Endothelial cell of umbilical vein (primary cell): ENCODE measurements around the gene MUC2. TPM values are rescaled to one million over a fixed set of nuclear protein-coding genes. Genes with fewer than 3 reads are reported as not detected.

Experiments used
- BruUV-seq: library from RNA; stranded (reverse); fragments of 400-500 nt; replicated peaks from 2 replicates; lab custom pipeline; 2021; lab: Mats Ljungman, UMichigan
- CTCF ChIA-PET: fragments of 300-600, 350-600 bp; sonication (Branson Sonifier 250); formaldehyde crosslinking; loops from one replicate; lab custom pipeline; 2021; ENCODE audit warnings: antibody characterized with exemption, inconsistent platforms; lab: Charles Lee
- POLR2A ChIA-PET: fragments of 300-600, 350-600 bp; sonication (Branson Sonifier 250); formaldehyde crosslinking; loops from one replicate; lab custom pipeline; 2021; ENCODE audit warnings: antibody characterized with exemption, inconsistent platforms; lab: Charles Lee
- DNase-seq: peaks from one replicate; pipeline ENCODE4 v3.0.0-alpha.2; 2011; ENCODE audit warnings: low read depth, low spot score
- FAIRE-seq: peaks from 2 replicates; lab custom pipeline; 2011; peaks lifted over from hg19 to GRCh38; lab: Jason Lieb, UNC
- H2AFZ ChIP-seq: 2 replicates; pipeline ENCODE4 v1.6.0; 2012; ENCODE audit warnings: low read depth, low read length, control low read depth, inconsistent platforms
- H3K27ac ChIP-seq: 2 replicates; pipeline ENCODE4 v1.5.1; 2011; ENCODE audit warnings: low read depth, mild to moderate bottlenecking, control low read depth, low read length, moderate library complexity; ENCODE audit not compliant: insufficient read depth
- H3K27me3 ChIP-seq, 2 experiments: 2 replicates each; pipeline versions ENCODE4 v1.6.0 to v1.6.1; 2011; ENCODE audit warnings: low read length in 2 of 2, mixed read lengths in 1 of 2; ENCODE audit not compliant: control insufficient read depth in 2 of 2, insufficient read depth in 2 of 2
- H3K36me3 ChIP-seq, 2 experiments: 2 replicates in 1 of 2; 3 replicates in 1 of 2; pipeline ENCODE4 v1.5.1; 2011; ENCODE audit warnings: low read length in 2 of 2, mild to moderate bottlenecking in 1 of 2, moderate library complexity in 1 of 2; ENCODE audit not compliant: control insufficient read depth in 2 of 2, insufficient read depth in 2 of 2; ENCODE audit errors: extremely low read depth in 1 of 2
- H3K4me1 ChIP-seq: 3 replicates; pipeline ENCODE4 v1.5.1; 2011; ENCODE audit warnings: mild to moderate bottlenecking, low read length; ENCODE audit not compliant: control insufficient read depth, insufficient read depth; ENCODE audit errors: extremely low read depth
- H3K4me2 ChIP-seq: 2 replicates; pipeline ENCODE4 v1.6.1; 2011; ENCODE audit warnings: low read length, control low read depth, mixed read lengths; ENCODE audit not compliant: insufficient read depth
- H3K4me3 ChIP-seq, 3 experiments: fragments of 200-600 bp in 1 of 3; sonication (generic), shearing (Covaris generic) in 1 of 3; replicated peaks in 1 of 3; 2 replicates each; pipeline ENCODE4 v1.5.1; 2011 to 2016; ENCODE audit warnings: control low read depth in 3 of 3, low read length in 3 of 3, mild to moderate bottlenecking in 2 of 3, inconsistent platforms in 1 of 3, low read depth in 1 of 3, moderate library complexity in 1 of 3; ENCODE audit not compliant: insufficient read depth in 1 of 3
- H3K79me2 ChIP-seq: 2 replicates; pipeline ENCODE4 v1.6.0; 2012; ENCODE audit warnings: low read length, inconsistent platforms; ENCODE audit not compliant: control insufficient read depth, insufficient read depth
- H3K9ac ChIP-seq: replicated peaks from 2 replicates; pipeline ENCODE3; 2011; ENCODE audit warnings: low read length, control low read depth; ENCODE audit not compliant: insufficient read depth; ENCODE audit errors: extremely low read depth
- H3K9me1 ChIP-seq: replicated peaks from 3 replicates; pipeline ENCODE4 v1.6.0; 2011; ENCODE audit warnings: mild to moderate bottlenecking, low read length; ENCODE audit not compliant: control insufficient read depth, insufficient read depth; ENCODE audit errors: extremely low read depth
- H3K9me3 ChIP-seq: replicated peaks from 2 replicates; pipeline ENCODE4 v1.5.1; 2012; ENCODE audit warnings: low read length, inconsistent platforms; ENCODE audit not compliant: control insufficient read depth, insufficient read depth
- H4K20me1 ChIP-seq: replicated peaks from 2 replicates; pipeline ENCODE3; 2011; ENCODE audit warnings: mild to moderate bottlenecking, low read length; ENCODE audit not compliant: control insufficient read depth, insufficient read depth; ENCODE audit errors: extremely low read depth
- CTCF ChIP-seq, 2 donors: IDR thresholded peaks; 1 replicate in 1 of 2; 2 replicates in 1 of 2; pipeline ENCODE4 v1.5.1; 2011; ENCODE audit warnings: low read length in 2 of 2, mild to moderate bottlenecking in 2 of 2, moderate library complexity in 2 of 2, control low read depth in 1 of 2, inconsistent platforms in 1 of 2, low read depth in 1 of 2; ENCODE audit not compliant: insufficient read depth in 1 of 2; ENCODE audit errors: extremely low read depth in 1 of 2
- EZH2 ChIP-seq: IDR thresholded peaks from 2 replicates; pipeline ENCODE4 v1.6.1; 2012; ENCODE audit warnings: borderline replicate concordance, low read depth, mild to moderate bottlenecking, moderate library complexity, low read length, inconsistent platforms; ENCODE audit not compliant: severe bottlenecking
- FOS ChIP-seq: IDR thresholded peaks from 2 replicates; pipeline ENCODE4 v1.6.1; 2011; ENCODE audit warnings: mild to moderate bottlenecking, low read length, moderate library complexity, borderline replicate concordance; ENCODE audit not compliant: insufficient read depth
- GATA2 ChIP-seq: IDR thresholded peaks from 2 replicates; pipeline ENCODE4 v1.7.0; 2011; ENCODE audit warnings: low read depth, mild to moderate bottlenecking, moderate library complexity, mixed read lengths, low read length; ENCODE audit not compliant: insufficient read length, insufficient read depth
- JUN ChIP-seq: IDR thresholded peaks from 2 replicates; pipeline ENCODE4 v1.6.1; 2011; ENCODE audit warnings: borderline replicate concordance, low read depth; ENCODE audit not compliant: insufficient read length, insufficient read depth
- MAX ChIP-seq: IDR thresholded peaks from 2 replicates; pipeline ENCODE4 v1.6.1; 2011; ENCODE audit not compliant: insufficient read depth, insufficient read length
- MYC ChIP-seq: IDR thresholded peaks from one replicate; pipeline ENCODE4 v1.6.1; 2011; ENCODE audit warnings: mild to moderate bottlenecking, low read depth, low read length
- POLR2A ChIP-seq: IDR thresholded peaks from 2 replicates; pipeline ENCODE4 v1.6.1; 2012; ENCODE audit warnings: low read depth, mild to moderate bottlenecking, control low read depth, low read length
- POLR2AphosphoS5 ChIP-seq: IDR thresholded peaks from 2 replicates; pipeline ENCODE4 v1.6.1; 2012; ENCODE audit warnings: low read depth, mild to moderate bottlenecking, control low read depth, low read length, moderate library complexity; ENCODE audit not compliant: insufficient read depth
- dilution Hi-C: fragments of 300-500 bp; cut with MboI; formaldehyde crosslinking; loops from one replicate; pipeline ENCODE4 v1.15.0; 2019; ENCODE audit warnings: low sequenced_read_pairs; ENCODE audit not compliant: extremely low pct_ligation_motif_present
- intact Hi-C: fragments of 100-400 bp; cut with micrococcal nuclease; formaldehyde crosslinking; loops from one replicate; pipeline ENCODE4 v1.10.0; 2022
- polyA plus RNA-seq, 4 experiments: library from polyadenylated mRNA; depleted of rRNA in 3 of 4; stranded (reverse) in 3 of 4; unstranded in 1 of 4; fragments of >200 nt; gene quantifications; 2 replicates each; pipeline versions ENCODE4 v1.2.1 to v1.2.3, GENCODE V29; 2011 to 2012; ENCODE audit warnings: missing spikeins in 1 of 4
- total RNA-seq: library from RNA; stranded (reverse); gene quantifications from 2 replicates; pipeline ENCODE4 v1.2.3, GENCODE V29; 2021

The MUC2 gene
- total and polyA plus RNA-seq, 2 donors (not counting 3 experiments of a cell fraction or from before 2014, with no cell fraction given) = not detected

GRCh38 chr11:1053121-1053901, 21.4 kb upstream of the MUC2 start:
- H3K27ac ChIP-seq = no peak overlapping the region
- H2AFZ ChIP-seq = no peak overlapping the region
- H3K9ac ChIP-seq = no peak overlapping the region
- no peak for TF ChIP-seq POLR2AphosphoS5
- TF ChIP-seq GATA2 = no peak
- TF ChIP-seq MAX = no peak
- TF ChIP-seq JUN = no peak
- no peak for TF ChIP-seq POLR2A
- TF ChIP-seq CTCF (IDR thresholded peaks at IDR 0.05; ENCODE audit: extremely low read depth in 1 of 2, insufficient read depth in 1 of 2, low read depth in 1 of 2, low read length in 2 of 2) = no peak
- no peak for TF ChIP-seq FOS
- no peak for TF ChIP-seq MYC
- TF ChIP-seq EZH2 = no peak
- H3K79me2 ChIP-seq = no peaks in the 10 kb centered on the region
- H3K4me3 ChIP-seq = no peak overlapping the region
- H4K20me1 ChIP-seq = no peaks in the 10 kb centered on the region
- POLR2A ChIA-PET = no interaction called here
- CTCF ChIA-PET = interaction anchor here (4.9 kb wide), 1 partner anchor 205 kb away, joined by 46 read pairs; no protein-coding TSS in a partner anchor
- FAIRE-seq = no peak
- dilution Hi-C loops (no loop called here), intact Hi-C loops (loop anchor here (5.0 kb wide), 1 partner anchor 141 kb away; the partner anchor contains the start of gene CHID1)
- H3K4me1 ChIP-seq = no peaks in the 10 kb centered on the region
- no peaks in the 10 kb centered on the region for H3K9me3 ChIP-seq
- H3K36me3 ChIP-seq = no peaks in the 10 kb centered on the region
- DNase-seq = no peak
- H3K4me2 ChIP-seq = no peak overlapping the region
- no TSS peak for BruUV-seq
- no peaks in the 10 kb centered on the region for H3K27me3 ChIP-seq
- no peaks in the 10 kb centered on the region for H3K9me1 ChIP-seq
